SK-N-SH (cell line): ENCODE data around the gene IGSF9B.

ENCODE experiments used
- EP300 ChIP-seq, 2 experiments: IDR thresholded peaks; 2 replicates each; pipeline versions ENCODE4 v1.4.0 to v1.6.1; 2012; ENCODE audit warnings: borderline replicate concordance in 1 of 2, low read depth in 1 of 2, low read length in 1 of 2
- EZH2phosphoT487 ChIP-seq: fragments of 200-600 bp; sonication (generic); IDR thresholded peaks from 2 replicates; pipeline ENCODE4 v1.6.1; 2017; ENCODE audit warnings: low read depth, mixed run types, mild to moderate bottlenecking, antibody characterized with exemption, moderate library complexity, borderline replicate concordance
- FOXJ3 ChIP-seq: sonication (generic); formaldehyde crosslinking; IDR thresholded peaks from 2 replicates; pipeline ENCODE4 v1.5.1; 2020; ENCODE audit warnings: mild to moderate bottlenecking, missing genetic modification reagents
- JUND ChIP-seq: IDR thresholded peaks from 2 replicates; pipeline ENCODE4 v1.4.0; 2012
- NRF1 ChIP-seq: IDR thresholded peaks from 2 replicates; pipeline ENCODE4 v1.6.1; 2012; ENCODE audit warnings: low read depth, mild to moderate bottlenecking, low read length
- POLR2AphosphoS5 ChIP-seq: IDR thresholded peaks from 2 replicates; pipeline ENCODE4 v1.6.1; 2012; ENCODE audit warnings: low read depth, low read length
- RAD21 ChIP-seq: IDR thresholded peaks from 2 replicates; pipeline ENCODE4 v1.6.1; 2012; ENCODE audit warnings: mild to moderate bottlenecking, low read length
- RCOR1 ChIP-seq: fragments of 150-350 bp; IDR thresholded peaks from 2 replicates; pipeline ENCODE4 v1.6.1; 2017; ENCODE audit warnings: antibody characterized with exemption, low read length
- SMC3 ChIP-seq: IDR thresholded peaks from 2 replicates; pipeline ENCODE4 v1.6.1; 2012; ENCODE audit warnings: low read depth, low read length, improper control_type of control experiment
- TEAD4 ChIP-seq: IDR thresholded peaks from 2 replicates; pipeline ENCODE4 v1.4.0; 2012; ENCODE audit warnings: mild to moderate bottlenecking, borderline replicate concordance; ENCODE audit not compliant: insufficient read depth
- USF2 ChIP-seq: fragments of 150-350 bp; IDR thresholded peaks from 2 replicates; pipeline ENCODE4 v1.6.1; 2017; ENCODE audit warnings: antibody characterized with exemption, low read length, low read depth, borderline replicate concordance
- TF ChIP-seq, protein P1 (sequence below): fragments of 200-600 bp; sonication (generic); IDR thresholded peaks from 2 replicates; pipeline ENCODE4 v1.6.1; 2017; ENCODE audit warnings: antibody characterized with exemption, mild to moderate bottlenecking, moderate library complexity
- TF ChIP-seq, protein P2 (sequence below): IDR thresholded peaks from 2 replicates; pipeline ENCODE4 v1.6.1; 2012; ENCODE audit warnings: mild to moderate bottlenecking, low read depth, low read length, moderate library complexity

GRCh38 chr11:133947321-133947756, 9.4 kb downstream of the IGSF9B start:
- no peak for TF ChIP-seq EZH2phosphoT487
- TF ChIP-seq, protein P1, sequence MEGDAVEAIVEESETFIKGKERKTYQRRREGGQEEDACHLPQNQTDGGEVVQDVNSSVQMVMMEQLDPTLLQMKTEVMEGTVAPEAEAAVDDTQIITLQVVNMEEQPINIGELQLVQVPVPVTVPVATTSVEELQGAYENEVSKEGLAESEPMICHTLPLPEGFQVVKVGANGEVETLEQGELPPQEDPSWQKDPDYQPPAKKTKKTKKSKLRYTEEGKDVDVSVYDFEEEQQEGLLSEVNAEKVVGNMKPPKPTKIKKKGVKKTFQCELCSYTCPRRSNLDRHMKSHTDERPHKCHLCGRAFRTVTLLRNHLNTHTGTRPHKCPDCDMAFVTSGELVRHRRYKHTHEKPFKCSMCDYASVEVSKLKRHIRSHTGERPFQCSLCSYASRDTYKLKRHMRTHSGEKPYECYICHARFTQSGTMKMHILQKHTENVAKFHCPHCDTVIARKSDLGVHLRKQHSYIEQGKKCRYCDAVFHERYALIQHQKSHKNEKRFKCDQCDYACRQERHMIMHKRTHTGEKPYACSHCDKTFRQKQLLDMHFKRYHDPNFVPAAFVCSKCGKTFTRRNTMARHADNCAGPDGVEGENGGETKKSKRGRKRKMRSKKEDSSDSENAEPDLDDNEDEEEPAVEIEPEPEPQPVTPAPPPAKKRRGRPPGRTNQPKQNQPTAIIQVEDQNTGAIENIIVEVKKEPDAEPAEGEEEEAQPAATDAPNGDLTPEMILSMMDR: peak; percentile 53
- TF ChIP-seq EP300 (IDR thresholded peaks at IDR 0.05; ENCODE audit: borderline replicate concordance in 1 of 2, low read depth in 1 of 2, low read length in 1 of 2): no peak
- TF ChIP-seq RCOR1: no peak
- TF ChIP-seq POLR2AphosphoS5: no peak
- TF ChIP-seq SMC3: peak; percentile 42; the same call in 1 of the 2 replicates
- TF ChIP-seq, protein P2, sequence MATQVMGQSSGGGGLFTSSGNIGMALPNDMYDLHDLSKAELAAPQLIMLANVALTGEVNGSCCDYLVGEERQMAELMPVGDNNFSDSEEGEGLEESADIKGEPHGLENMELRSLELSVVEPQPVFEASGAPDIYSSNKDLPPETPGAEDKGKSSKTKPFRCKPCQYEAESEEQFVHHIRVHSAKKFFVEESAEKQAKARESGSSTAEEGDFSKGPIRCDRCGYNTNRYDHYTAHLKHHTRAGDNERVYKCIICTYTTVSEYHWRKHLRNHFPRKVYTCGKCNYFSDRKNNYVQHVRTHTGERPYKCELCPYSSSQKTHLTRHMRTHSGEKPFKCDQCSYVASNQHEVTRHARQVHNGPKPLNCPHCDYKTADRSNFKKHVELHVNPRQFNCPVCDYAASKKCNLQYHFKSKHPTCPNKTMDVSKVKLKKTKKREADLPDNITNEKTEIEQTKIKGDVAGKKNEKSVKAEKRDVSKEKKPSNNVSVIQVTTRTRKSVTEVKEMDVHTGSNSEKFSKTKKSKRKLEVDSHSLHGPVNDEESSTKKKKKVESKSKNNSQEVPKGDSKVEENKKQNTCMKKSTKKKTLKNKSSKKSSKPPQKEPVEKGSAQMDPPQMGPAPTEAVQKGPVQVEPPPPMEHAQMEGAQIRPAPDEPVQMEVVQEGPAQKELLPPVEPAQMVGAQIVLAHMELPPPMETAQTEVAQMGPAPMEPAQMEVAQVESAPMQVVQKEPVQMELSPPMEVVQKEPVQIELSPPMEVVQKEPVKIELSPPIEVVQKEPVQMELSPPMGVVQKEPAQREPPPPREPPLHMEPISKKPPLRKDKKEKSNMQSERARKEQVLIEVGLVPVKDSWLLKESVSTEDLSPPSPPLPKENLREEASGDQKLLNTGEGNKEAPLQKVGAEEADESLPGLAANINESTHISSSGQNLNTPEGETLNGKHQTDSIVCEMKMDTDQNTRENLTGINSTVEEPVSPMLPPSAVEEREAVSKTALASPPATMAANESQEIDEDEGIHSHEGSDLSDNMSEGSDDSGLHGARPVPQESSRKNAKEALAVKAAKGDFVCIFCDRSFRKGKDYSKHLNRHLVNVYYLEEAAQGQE: peak; percentile 97
- no peak for TF ChIP-seq NRF1
- TF ChIP-seq USF2: no peak
- TF ChIP-seq FOXJ3: no peak
- TF ChIP-seq TEAD4: no peak
- TF ChIP-seq RAD21: peak; percentile 61
- no peak for TF ChIP-seq JUND
